Measurements from ENCODE around the gene C12orf42.

- no peak for TF ChIP-seq POLR2A (IDR thresholded peaks at IDR 0.05; ENCODE audit: low read depth, low read length)
- TF ChIP-seq CTCF (conservative IDR thresholded peaks at IDR 0.05; ENCODE audit: low read depth, low read length): no peak
- TF ChIP-seq CEBPB (IDR thresholded peaks at IDR 0.05; ENCODE audit: low read depth, low read length): no peak
- no peak for TF ChIP-seq MAZ (IDR thresholded peaks at IDR 0.05; ENCODE audit: borderline replicate concordance, low read depth, low read length)
- no peak for TF ChIP-seq MAFK (IDR thresholded peaks at IDR 0.05; ENCODE audit: low read depth, low read length)
- TF ChIP-seq RCOR1 (IDR thresholded peaks at IDR 0.05; ENCODE audit: insufficient replicate concordance, low read length): no peak
- no peak for TF ChIP-seq SMC3 (IDR thresholded peaks at IDR 0.05; ENCODE audit: low read depth, low read length)
- no peak for TF ChIP-seq RAD21 (IDR thresholded peaks at IDR 0.05; ENCODE audit: low read length)
These were observed 23.9 kb upstream of the C12orf42 start for GRCh38 chr12:103519632-103520031.

All from IMR-90 (cell line).